GM18907 (cell line): Measurements from ENCODE around the gene BTLA.
"Not testable (repeated sequence)": the region's sequence is repeated elsewhere in the genome, so short reads cannot be mapped to it uniquely, and the experiment has no call there.

ENCODE experiments used
- ATAC-seq: cut with Tn5 transposase; IDR thresholded peaks from one replicate; pipeline ENCODE4 v1.9.1; 2021; ENCODE audit warnings: mild to moderate bottlenecking, moderate library complexity; ENCODE audit not compliant: unreplicated experiment

The BTLA gene

GRCh38 chr3:112498914-112499711 lies at the start of gene BTLA:
TSS of gene BTLA (minus strand) at chr3:112499472. CDS start at chr3:112499358, 114 bp downstream.
- ATAC-seq: peak; percentile 54

GRCh38 chr3:112546216-112546759 lies 47.0 kb upstream of the BTLA start:
- no peak for ATAC-seq

GRCh38 chr3:112539825-112540650 lies 40.8 kb upstream of the BTLA start:
- peak; percentile 83 for ATAC-seq

- no peak for ATAC-seq
Measured at GRCh38 chr3:112531358-112531781, 32.1 kb upstream of the BTLA start.

GRCh38 chr3:112530573-112530972 lies 31.3 kb upstream of the BTLA start:
- no peak for ATAC-seq

- not testable (repeated sequence) for ATAC-seq
Measured at GRCh38 chr3:112524127-112524526, 24.9 kb upstream of the BTLA start.

- ATAC-seq: peak; percentile 63
Measured at GRCh38 chr3:112519424-112520001, 20.2 kb upstream of the BTLA start.

GRCh38 chr3:112518970-112519369 lies 19.7 kb upstream of the BTLA start:
- not testable (repeated sequence) for ATAC-seq

GRCh38 chr3:112514527-112515128 lies 15.4 kb upstream of the BTLA start:
- peak; percentile 99 for ATAC-seq

GRCh38 chr3:112512320-112512719 lies 13.0 kb upstream of the BTLA start:
- ATAC-seq: no peak

GRCh38 chr3:112508860-112509259 lies 9.6 kb upstream of the BTLA start:
- ATAC-seq: no peak

- ATAC-seq: no peak
Measured at GRCh38 chr3:112508261-112508660, 9.0 kb upstream of the BTLA start.

- ATAC-seq: no peak
Measured at GRCh38 chr3:112505907-112506306, 6.6 kb upstream of the BTLA start.

- ATAC-seq: no peak
Measured at GRCh38 chr3:112504123-112504522, 4.9 kb upstream of the BTLA start.

GRCh38 chr3:112503304-112503972 lies 4.2 kb upstream of the BTLA start:
- no peak for ATAC-seq

- ATAC-seq: no peak
Measured at GRCh38 chr3:112500621-112501020, 1.3 kb upstream of the BTLA start.

- ATAC-seq: no peak
Measured at GRCh38 chr3:112497897-112498548, 1.2 kb downstream of the BTLA start.

GRCh38 chr3:112496366-112497067 lies 2.8 kb downstream of the BTLA start:
- no peak for ATAC-seq

GRCh38 chr3:112494448-112494767 lies 4.9 kb downstream of the BTLA start:
- not testable (repeated sequence) for ATAC-seq
